Activated CD4-positive, alpha-beta T cell treated with anti-CD3 and anti-CD28 coated beads for 36 hours (primary cell): ENCODE data around the gene GANC. TPM values are rescaled to one million over a fixed set of nuclear protein-coding genes. Genes with fewer than 3 reads are reported as not detected.
"Not testable (repeated sequence)": the region's sequence is repeated elsewhere in the genome, so short reads cannot be mapped to it uniquely, and the experiment has no call there.

Experiments
- ATAC-seq: fragments of 200-7000 bp; cut with Tn5 transposase; one replicate; pipeline ENCODE4 v1.10.0; 2021; ENCODE audit warnings: mild to moderate bottlenecking, moderate library complexity
- CTCF ChIA-PET: fragments of 350-600 bp; sonication (Branson Sonifier 250); formaldehyde crosslinking; loops from one replicate; lab custom pipeline; 2021; ENCODE audit warnings: antibody characterized with exemption; lab: Charles Lee
- POLR2A ChIA-PET: fragments of 350-600 bp; sonication (Branson Sonifier 250); formaldehyde crosslinking; loops from one replicate; lab custom pipeline; 2021; ENCODE audit warnings: antibody characterized with exemption, inconsistent platforms; lab: Charles Lee
- DNase-seq: peaks from one replicate; pipeline ENCODE4 v3.0.0-alpha.2; 2020
- H3K27ac Mint-ChIP-seq: one replicate; pipeline ENCODE4 v1.8.0; 2021; ENCODE audit warnings: mixed read lengths
- H3K27me3 Mint-ChIP-seq: one replicate; pipeline ENCODE4 v1.8.0; 2021; ENCODE audit warnings: mixed read lengths
- H3K36me3 Mint-ChIP-seq: one replicate; pipeline ENCODE4 v1.8.0; 2021; ENCODE audit warnings: low read depth, mixed read lengths
- H3K4me1 Mint-ChIP-seq: one replicate; pipeline ENCODE4 v1.8.0; 2021; ENCODE audit warnings: mixed read lengths
- H3K4me3 Mint-ChIP-seq: one replicate; pipeline ENCODE4 v1.8.0; 2021; ENCODE audit warnings: mild to moderate bottlenecking, moderate library complexity, mixed read lengths
- H3K9me3 Mint-ChIP-seq: one replicate; pipeline ENCODE4 v1.8.0; 2021; ENCODE audit warnings: low read depth, mixed read lengths
- intact Hi-C, 2 experiments: fragments of 100-400 bp; cut with DNase I in 1 of 2; cut with micrococcal nuclease in 1 of 2; formaldehyde crosslinking; loops; one replicate each; pipeline versions ENCODE4 v1.14.2 to v1.15.1; 2022 to 2024; cut with DNase I, micrococcal nuclease
- total RNA-seq, 2 experiments: library from RNA; stranded (reverse); gene quantifications; one replicate each; pipeline ENCODE4 v1.2.3, GENCODE V29; 2021

The GANC gene
- total RNA-seq, 2 experiments from 2014 or later = 24.5 to 24.8 TPM

- ATAC-seq (no peak), DNase-seq (no peak)
- Mint-ChIP-seq H3K4me1 (peaks cover 1% of the 10 kb centered on the region), H3K36me3 (peaks cover 12% of the 10 kb centered on the region), H3K4me3 (no peak overlapping the region), H3K27me3 (no peaks in the 10 kb centered on the region), H3K9me3 (no peaks in the 10 kb centered on the region), H3K27ac (no peak overlapping the region)
- ChIA-PET POLR2A (no interaction called here), CTCF (interaction anchor here (1.5 kb wide), 1 partner anchor 10 kb away, joined by 7 read pairs; no protein-coding TSS in a partner anchor)
- intact Hi-C loops = no loop called here
Measured at GRCh38 chr15:42319206-42319605, 46.2 kb downstream of the GANC start.

GRCh38 chr15:42324308-42324707 is 51.3 kb downstream of the GANC start:
- CTCF ChIA-PET = interaction anchor here (0.6 kb wide), 1 partner anchor 962 kb away, joined by 3 read pairs; no protein-coding TSS in a partner anchor
- no peak for ATAC-seq
- peaks cover 18% of the 10 kb centered on the region for H3K36me3 Mint-ChIP-seq

GRCh38 chr15:42329161-42329560 is 56.2 kb downstream of the GANC start:
- H3K27me3 Mint-ChIP-seq = no peaks in the 10 kb centered on the region
- H3K4me1 Mint-ChIP-seq = no peaks in the 10 kb centered on the region
- intact Hi-C loops = no loop called here
- no peak overlapping the region for H3K4me3 Mint-ChIP-seq
- DNase-seq (no peak), ATAC-seq (no peak)
- H3K36me3 Mint-ChIP-seq = peaks cover 19% of the 10 kb centered on the region
- H3K9me3 Mint-ChIP-seq = no peaks in the 10 kb centered on the region
- H3K27ac Mint-ChIP-seq = no peak overlapping the region
- POLR2A ChIA-PET = no interaction called here
- CTCF ChIA-PET = interaction anchor here (2.2 kb wide), 1 partner anchor 10 kb away, joined by 7 read pairs; no protein-coding TSS in a partner anchor

More at GRCh38 chr15:42324308-42324707, 51.3 kb downstream of the GANC start:
- no peak overlapping the region for H3K4me3 Mint-ChIP-seq
- DNase-seq = no peak
- no peaks in the 10 kb centered on the region for H3K9me3 Mint-ChIP-seq
- no peaks in the 10 kb centered on the region for H3K4me1 Mint-ChIP-seq
- POLR2A ChIA-PET = no interaction called here
- H3K27me3 Mint-ChIP-seq = no peaks in the 10 kb centered on the region
- H3K27ac Mint-ChIP-seq = no peak overlapping the region
- intact Hi-C loops = no loop called here

GRCh38 chr15:42329992-42330391 is 57.0 kb downstream of the GANC start:
- H3K27ac Mint-ChIP-seq = no peak overlapping the region
- H3K4me1 Mint-ChIP-seq = no peaks in the 10 kb centered on the region
- H3K36me3 Mint-ChIP-seq = peaks cover 23% of the 10 kb centered on the region
- ATAC-seq (no peak), DNase-seq (no peak)
- ChIA-PET POLR2A (no interaction called here), CTCF (interaction anchor here (2.2 kb wide), 1 partner anchor 11 kb away, joined by 7 read pairs; no protein-coding TSS in a partner anchor)
- intact Hi-C loops = no loop called here
- no peaks in the 10 kb centered on the region for H3K27me3 Mint-ChIP-seq
- no peak overlapping the region for H3K4me3 Mint-ChIP-seq
- H3K9me3 Mint-ChIP-seq = peaks cover 5% of the 10 kb centered on the region

- intact Hi-C loops = no loop called here
- no peak for DNase-seq
- CTCF ChIA-PET = no interaction called here
- POLR2A ChIA-PET = interaction anchor here (0.6 kb wide), 1 partner anchor 135 kb away, joined by 4 read pairs; no protein-coding TSS in a partner anchor
- H3K4me1 Mint-ChIP-seq = no peaks in the 10 kb centered on the region
- no peak overlapping the region for H3K27ac Mint-ChIP-seq
- H3K36me3 Mint-ChIP-seq = peaks cover 29% of the 10 kb centered on the region
- H3K9me3 Mint-ChIP-seq = peaks cover 5% of the 10 kb centered on the region
- ATAC-seq = no peak
- H3K4me3 Mint-ChIP-seq = no peak overlapping the region
- H3K27me3 Mint-ChIP-seq = no peaks in the 10 kb centered on the region
Measured at GRCh38 chr15:42331235-42331634, 58.2 kb downstream of the GANC start.

- H3K4me1 Mint-ChIP-seq = no peaks in the 10 kb centered on the region
- intact Hi-C loops = no loop called here
- CTCF ChIA-PET = no interaction called here
- ATAC-seq (no peak), DNase-seq (no peak)
- H3K9me3 Mint-ChIP-seq = peaks cover 11% of the 10 kb centered on the region
- no peak overlapping the region for H3K27ac Mint-ChIP-seq
- peaks cover 23% of the 10 kb centered on the region for H3K36me3 Mint-ChIP-seq
- no peaks in the 10 kb centered on the region for H3K27me3 Mint-ChIP-seq
- no peak overlapping the region for H3K4me3 Mint-ChIP-seq
- POLR2A ChIA-PET = no interaction called here
Measured at GRCh38 chr15:42332331-42332730, 59.3 kb downstream of the GANC start.

- H3K27me3 Mint-ChIP-seq = no peaks in the 10 kb centered on the region
- H3K4me1 Mint-ChIP-seq = no peaks in the 10 kb centered on the region
- CTCF ChIA-PET = interaction anchor here (1.2 kb wide), 1 partner anchor 113 kb away, joined by 3 read pairs; no protein-coding TSS in a partner anchor
- peaks cover 11% of the 10 kb centered on the region for H3K9me3 Mint-ChIP-seq
- peaks cover 25% of the 10 kb centered on the region for H3K36me3 Mint-ChIP-seq
- no peak overlapping the region for H3K4me3 Mint-ChIP-seq
- no peak for ATAC-seq
- no peak overlapping the region for H3K27ac Mint-ChIP-seq
- no peak for DNase-seq
- POLR2A ChIA-PET = no interaction called here
- intact Hi-C loops = no loop called here
Measured at GRCh38 chr15:42335074-42335473, 62.1 kb downstream of the GANC start.

GRCh38 chr15:42336650-42337049 is 63.6 kb downstream of the GANC start:
- intact Hi-C loops, CTCF ChIA-PET, ATAC-seq, H3K4me3 Mint-ChIP-seq, H3K4me1 Mint-ChIP-seq, H3K27ac Mint-ChIP-seq, POLR2A ChIA-PET, H3K27me3 Mint-ChIP-seq, DNase-seq: not testable (repeated sequence)
- Mint-ChIP-seq H3K36me3 (peaks cover 18% of the 10 kb centered on the region), H3K9me3 (peaks cover 11% of the 10 kb centered on the region)

- intact Hi-C loops, POLR2A ChIA-PET, ATAC-seq, DNase-seq, CTCF ChIA-PET, H3K27me3 Mint-ChIP-seq, H3K27ac Mint-ChIP-seq, H3K4me1 Mint-ChIP-seq, H3K4me3 Mint-ChIP-seq: not testable (repeated sequence)
- H3K36me3 Mint-ChIP-seq = peaks cover 18% of the 10 kb centered on the region
- peaks cover 11% of the 10 kb centered on the region for H3K9me3 Mint-ChIP-seq
Measured at GRCh38 chr15:42337104-42337503, 64.1 kb downstream of the GANC start.

GRCh38 chr15:42338500-42338899 is 65.5 kb downstream of the GANC start:
- no peaks in the 10 kb centered on the region for H3K4me1 Mint-ChIP-seq
- CTCF ChIA-PET = interaction anchor here (0.6 kb wide), 2 partner anchors 46 to 385 kb away, joined by 3 to 4 read pairs; no protein-coding TSS in a partner anchor
- peaks cover 21% of the 10 kb centered on the region for H3K36me3 Mint-ChIP-seq
- POLR2A ChIA-PET = no interaction called here
- ATAC-seq (no peak), DNase-seq (no peak)
- H3K9me3 Mint-ChIP-seq = peaks cover 11% of the 10 kb centered on the region
- intact Hi-C loops = no loop called here
- no peak overlapping the region for H3K4me3 Mint-ChIP-seq
- H3K27ac Mint-ChIP-seq = no peak overlapping the region
- H3K27me3 Mint-ChIP-seq = no peaks in the 10 kb centered on the region

GRCh38 chr15:42343596-42344232 is 70.7 kb downstream of the GANC start:
- Mint-ChIP-seq H3K4me3 (no peak overlapping the region), H3K4me1 (no peaks in the 10 kb centered on the region), H3K36me3 (peaks cover 17% of the 10 kb centered on the region), H3K27ac (no peak overlapping the region), H3K27me3 (no peaks in the 10 kb centered on the region), H3K9me3 (no peaks in the 10 kb centered on the region)
- intact Hi-C loops = no loop called here
- ChIA-PET POLR2A (no interaction called here), CTCF (no interaction called here)
- DNase-seq = no peak
- ATAC-seq = no peak

GRCh38 chr15:42344763-42345162 is 71.8 kb downstream of the GANC start:
- no peaks in the 10 kb centered on the region for H3K4me1 Mint-ChIP-seq
- no peak for ATAC-seq

More at GRCh38 chr15:42344763-42345162, 71.8 kb downstream of the GANC start:
- Mint-ChIP-seq H3K36me3 (peaks cover 22% of the 10 kb centered on the region), H3K4me3 (no peak overlapping the region), H3K27me3 (no peaks in the 10 kb centered on the region), H3K27ac (no peak overlapping the region), H3K9me3 (no peaks in the 10 kb centered on the region)
- ChIA-PET CTCF (no interaction called here), POLR2A (interaction anchor here (0.7 kb wide), 1 partner anchor 69 kb away, joined by 5 read pairs; no protein-coding TSS in a partner anchor)
- intact Hi-C loops = no loop called here
- DNase-seq = no peak
